ENCODE measurements around the gene SLC24A4.

- TF ChIP-seq CTCF (IDR thresholded peaks at IDR 0.05; ENCODE audit: low read depth, low read length, poor library complexity, severe bottlenecking): no peak
- no peak for TF ChIP-seq EZH2phosphoT487 (IDR thresholded peaks at IDR 0.05; ENCODE audit: borderline replicate concordance, low read length)
Observed at GRCh38 chr14:92404421-92404820, 81.5 kb downstream of the SLC24A4 start.
